Sigmoid colon (tissue), 7 donors: ENCODE data around the gene FOLR3. TPM values are rescaled to one million over a fixed set of nuclear protein-coding genes. Genes with fewer than 3 reads are reported as not detected.
"Not testable (repeated sequence)": the region's sequence is repeated elsewhere in the genome, so short reads cannot be mapped to it uniquely, and the experiment has no call there.

Source experiments
- DNase-seq: peaks from one replicate; pipeline ENCODE4 v3.0.0-alpha.2; 2019
- H3K27ac ChIP-seq, 4 donors: fragments of 200-600 bp; sonication (generic); one replicate each; pipeline ENCODE4 v1.5.1; 2016 to 2019; ENCODE audit warnings: mild to moderate bottlenecking in 1 of 4
- H3K27me3 ChIP-seq, 3 donors: fragments of 200-600 bp; sonication (generic); one replicate each; pipeline ENCODE4 v1.5.1; 2019; ENCODE audit warnings: mild to moderate bottlenecking in 1 of 3
- H3K36me3 ChIP-seq, 4 donors: fragments of 200-600 bp; sonication (generic); one replicate each; pipeline ENCODE4 v1.5.1; 2016 to 2019
- H3K4me1 ChIP-seq, 4 donors: fragments of 200-600 bp; sonication (generic); one replicate each; pipeline ENCODE4 v1.5.1; 2017 to 2019
- H3K4me3 ChIP-seq, 4 donors: fragments of 200-600 bp; sonication (generic); one replicate each; pipeline ENCODE4 v1.5.1; 2017 to 2019; ENCODE audit warnings: mild to moderate bottlenecking in 2 of 4, moderate library complexity in 1 of 4
- H3K9me3 ChIP-seq, 4 donors: fragments of 200-600 bp in 3 of 4; sonication (generic) in 3 of 4; one replicate each; pipeline versions ENCODE4 v1.5.1 to v1.6.1; 2013 to 2019
- EP300 ChIP-seq, 4 donors: sonication (generic); formaldehyde crosslinking; IDR thresholded peaks; one replicate each; pipeline ENCODE4 v1.6.1; 2017; ENCODE audit warnings: antibody characterized with exemption in 4 of 4
- POLR2A ChIP-seq, 2 donors: fragments of 450-650 bp; IDR thresholded peaks; one replicate each; pipeline ENCODE4 v1.6.1; 2016; ENCODE audit warnings: antibody characterized with exemption in 2 of 2, mild to moderate bottlenecking in 2 of 2, moderate library complexity in 2 of 2
- POLR2AphosphoS5 ChIP-seq, 4 donors: sonication (generic); formaldehyde crosslinking; IDR thresholded peaks; one replicate each; pipeline ENCODE4 v1.6.1; 2017; ENCODE audit warnings: antibody characterized with exemption in 4 of 4
- WGBS, 2 donors: extraction: QIAGEN DNeasy Blood & Tissue Kit; methylation state at CpG; one replicate each; pipeline ENCODE4 v1.1.7; 2013; 5-methylcytosine and 5-hydroxymethylcytosine counted together
- intact Hi-C: fragments of 100-400 bp; cut with DNase I; formaldehyde crosslinking; loops from one replicate; pipeline ENCODE4 v1.15.1; 2023
- polyA plus RNA-seq, 3 donors: library from polyadenylated mRNA; stranded (reverse); fragments of 200-250 nt; gene quantifications; one replicate each; pipeline ENCODE4 v1.2.3, GENCODE V29; 2013
- total RNA-seq, 4 donors: library from RNA; depleted of rRNA; stranded (reverse); fragments of >200 nt; gene quantifications; one replicate each; pipeline ENCODE4 v1.1.0, GENCODE V29; 2016
- TF ChIP-seq, protein P1 (sequence below), 4 experiments: fragments of 450-650 bp in 3 of 4; fragments of 200-600 bp in 1 of 4; IDR thresholded peaks; one replicate each; pipeline ENCODE4 v1.5.1; 2016 to 2019; ENCODE audit warnings: antibody characterized with exemption in 4 of 4, mild to moderate bottlenecking in 3 of 4, moderate library complexity in 2 of 4
- donor health status: healthy with polysubstance abuse.
- donor health status: Bipolar disorder and iron deficiency.
- donor health status: healthy.

The FOLR3 gene
- total and polyA plus RNA-seq, 7 donors, result 0.16 TPM; not detected in 6

- intact Hi-C loops, result loop anchor here (2.0 to 5.0 kb wide), 2 partner anchors 118 to 168 kb away; no protein-coding TSS in a partner anchor
- WGBS, 2 donors, result 46 to 79% methylated on average over 4 of the region's 4 CpGs
- H3K36me3 ChIP-seq, result no peaks in the 10 kb centered on the region
- no peak for DNase-seq
- H3K27ac ChIP-seq, result no peak overlapping the region
- H3K4me3 ChIP-seq, result no peak overlapping the region
- H3K27me3 ChIP-seq, result no peaks in the 10 kb centered on the region
- no peak for TF ChIP-seq POLR2A (IDR thresholded peaks at IDR 0.05)
- H3K9me3 ChIP-seq, result no peaks in the 10 kb centered on the region
- no peaks in the 10 kb centered on the region for H3K4me1 ChIP-seq
Measured at GRCh38 chr11:72144807-72145565, 9.5 kb downstream of the FOLR3 start.

- Histone ChIP-seq H3K4me3 (no peak overlapping the region), H3K4me1 (no peaks in the 10 kb centered on the region), H3K36me3 (no peaks in the 10 kb centered on the region), H3K27ac (no peak overlapping the region), H3K9me3 (no peaks in the 10 kb centered on the region), H3K27me3 (no peaks in the 10 kb centered on the region)
- DNase-seq, result no peak
- intact Hi-C loops, result loop anchor here (5.0 kb wide), 1 partner anchor 119 kb away; no protein-coding TSS in a partner anchor
- WGBS, 2 donors, result 38 to 41% methylated on average over 2 of the region's 2 CpGs
- TF ChIP-seq, protein P1, sequence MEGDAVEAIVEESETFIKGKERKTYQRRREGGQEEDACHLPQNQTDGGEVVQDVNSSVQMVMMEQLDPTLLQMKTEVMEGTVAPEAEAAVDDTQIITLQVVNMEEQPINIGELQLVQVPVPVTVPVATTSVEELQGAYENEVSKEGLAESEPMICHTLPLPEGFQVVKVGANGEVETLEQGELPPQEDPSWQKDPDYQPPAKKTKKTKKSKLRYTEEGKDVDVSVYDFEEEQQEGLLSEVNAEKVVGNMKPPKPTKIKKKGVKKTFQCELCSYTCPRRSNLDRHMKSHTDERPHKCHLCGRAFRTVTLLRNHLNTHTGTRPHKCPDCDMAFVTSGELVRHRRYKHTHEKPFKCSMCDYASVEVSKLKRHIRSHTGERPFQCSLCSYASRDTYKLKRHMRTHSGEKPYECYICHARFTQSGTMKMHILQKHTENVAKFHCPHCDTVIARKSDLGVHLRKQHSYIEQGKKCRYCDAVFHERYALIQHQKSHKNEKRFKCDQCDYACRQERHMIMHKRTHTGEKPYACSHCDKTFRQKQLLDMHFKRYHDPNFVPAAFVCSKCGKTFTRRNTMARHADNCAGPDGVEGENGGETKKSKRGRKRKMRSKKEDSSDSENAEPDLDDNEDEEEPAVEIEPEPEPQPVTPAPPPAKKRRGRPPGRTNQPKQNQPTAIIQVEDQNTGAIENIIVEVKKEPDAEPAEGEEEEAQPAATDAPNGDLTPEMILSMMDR (IDR thresholded peaks at IDR 0.05), result no peak
- no peak for TF ChIP-seq POLR2AphosphoS5 (IDR thresholded peaks at IDR 0.05)
Measured at GRCh38 chr11:72146625-72147024, 11.1 kb downstream of the FOLR3 start.

GRCh38 chr11:72150882-72151281 lies 15.4 kb downstream of the FOLR3 start:
- no peaks in the 10 kb centered on the region for H3K4me1 ChIP-seq
- intact Hi-C loops, result no loop called here
- no peaks in the 10 kb centered on the region for H3K27me3 ChIP-seq
- H3K9me3 ChIP-seq, result no peaks in the 10 kb centered on the region
- 75 to 85% methylated on average over 4 of the region's 4 CpGs for WGBS, 2 donors
- no peak overlapping the region for H3K27ac ChIP-seq
- no peak overlapping the region for H3K4me3 ChIP-seq
- no peaks in the 10 kb centered on the region for H3K36me3 ChIP-seq
- no peak for TF ChIP-seq POLR2A (IDR thresholded peaks at IDR 0.05)
- TF ChIP-seq, protein P1 (IDR thresholded peaks at IDR 0.05), result no peak
- no peak for TF ChIP-seq EP300 (IDR thresholded peaks at IDR 0.05)
- TF ChIP-seq POLR2AphosphoS5 (IDR thresholded peaks at IDR 0.05), result no peak
- no peak for DNase-seq

GRCh38 chr11:72153874-72154273 lies 18.3 kb downstream of the FOLR3 start:
- intact Hi-C loops, result not testable (repeated sequence)
- 88 to 91% methylated on average over 6 of the region's 6 CpGs for WGBS, 2 donors

DNA sequence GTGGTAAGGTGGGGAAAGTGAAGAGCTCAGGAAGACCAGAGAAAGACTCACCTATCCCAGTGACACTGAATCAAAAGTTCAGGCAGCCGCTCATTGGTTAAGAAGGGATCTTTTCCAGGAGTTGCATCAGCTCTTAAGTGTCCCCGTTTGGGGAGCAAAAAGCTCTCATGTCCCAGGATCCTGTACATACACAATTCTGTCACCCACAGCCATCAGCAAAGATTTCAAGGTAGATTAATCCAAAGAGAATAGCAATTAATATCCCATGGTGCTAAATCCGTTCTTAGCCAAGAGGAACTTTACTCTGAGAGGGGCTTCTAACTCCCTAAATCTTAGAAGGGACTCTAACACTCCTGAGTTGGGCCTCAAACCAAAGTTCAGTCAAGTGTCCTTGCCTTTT lies 19.3 kb downstream of the FOLR3 start:
- Histone ChIP-seq H3K36me3 (no peaks in the 10 kb centered on the region), H3K4me3 (no peak overlapping the region), H3K27ac (no peak overlapping the region), H3K9me3 (no peaks in the 10 kb centered on the region), H3K27me3 (no peaks in the 10 kb centered on the region), H3K4me1 (no peaks in the 10 kb centered on the region)
- intact Hi-C loops, result no loop called here
- 91 to 92% methylated on average over 3 of the region's 3 CpGs for WGBS, 2 donors
- DNase-seq, result no peak
- TF ChIP-seq, protein P1 (IDR thresholded peaks at IDR 0.05), result no peak
- TF ChIP-seq POLR2A (IDR thresholded peaks at IDR 0.05) (no peak), EP300 (IDR thresholded peaks at IDR 0.05) (no peak), POLR2AphosphoS5 (IDR thresholded peaks at IDR 0.05) (no peak)

More at GRCh38 chr11:72153874-72154273, 18.3 kb downstream of the FOLR3 start:
- H3K4me3 ChIP-seq, H3K4me1 ChIP-seq, H3K36me3 ChIP-seq, H3K27ac ChIP-seq, DNase-seq, H3K9me3 ChIP-seq, H3K27me3 ChIP-seq: not testable (repeated sequence)

- intact Hi-C loops, result no loop called here
- H3K27ac ChIP-seq, result no peak overlapping the region
- no peaks in the 10 kb centered on the region for H3K27me3 ChIP-seq
- no peak for DNase-seq
- H3K36me3 ChIP-seq, result no peaks in the 10 kb centered on the region
- 89 to 94% methylated on average over 4 of the region's 4 CpGs for WGBS, 2 donors
- no peaks in the 10 kb centered on the region for H3K4me1 ChIP-seq
- TF ChIP-seq POLR2AphosphoS5 (IDR thresholded peaks at IDR 0.05) (no peak), POLR2A (IDR thresholded peaks at IDR 0.05) (no peak), EP300 (IDR thresholded peaks at IDR 0.05) (no peak)
- TF ChIP-seq, protein P1 (IDR thresholded peaks at IDR 0.05), result no peak
- H3K4me3 ChIP-seq, result no peak overlapping the region
- no peaks in the 10 kb centered on the region for H3K9me3 ChIP-seq
Measured at GRCh38 chr11:72155751-72156150, 20.2 kb downstream of the FOLR3 start.
